ENCODE results near the gene MRPL40. TPM values are rescaled to one million over a fixed set of nuclear protein-coding genes. Genes with fewer than 3 reads are reported as not detected.

The MRPL40 gene
- total and polyA plus RNA-seq, 10 of the 15 experiments (the other 5 are each of a cell fraction or from before 2014, with no cell fraction given), result 41.2 to 207 (median 69.1) TPM

DNA sequence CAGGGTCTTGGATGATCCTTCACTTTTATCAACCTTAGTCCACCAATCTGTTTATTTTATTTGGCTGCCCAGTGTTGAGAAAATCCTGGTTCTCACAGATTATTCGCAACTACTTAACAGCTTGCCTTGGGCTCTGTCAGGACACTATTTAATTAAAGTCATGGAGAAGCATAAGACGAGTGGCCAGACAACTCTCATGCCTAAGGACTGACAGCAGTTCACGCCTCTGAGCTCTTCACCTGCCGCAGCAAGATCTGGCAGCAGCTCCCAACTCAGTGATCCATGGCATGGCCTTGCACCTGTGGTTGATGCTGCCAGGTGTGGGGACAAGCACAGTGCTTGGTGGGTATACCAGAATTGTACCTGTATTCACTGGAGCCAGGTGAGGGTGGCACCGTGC is 38.6 kb upstream of the MRPL40 start (continued):
- TF ChIP-seq GABPA (IDR thresholded peaks at IDR 0.05; ENCODE audit: low read depth), result no peak

GRCh38 chr22:19394274-19395050 is 37.9 kb upstream of the MRPL40 start:
- Histone ChIP-seq H3K9ac (ENCODE audit: control insufficient read depth, insufficient read depth, low read length) (no peak overlapping the region), H4K20me1 (ENCODE audit: control insufficient read depth, insufficient read depth) (no peaks in the 10 kb centered on the region), H3K36me3 (ENCODE audit: control insufficient read depth in 2 of 2, insufficient read depth in 2 of 2, low read length in 1 of 2) (peaks cover 16 to 29% of the 10 kb centered on the region in 2 experiments; a peak in 3 of 4 replicates), H3K79me2 (ENCODE audit: control insufficient read depth, insufficient read depth, low read length) (no peaks in the 10 kb centered on the region), H3K4me2 (ENCODE audit: control insufficient read depth, insufficient read depth) (no peak overlapping the region), H3K4me3 (no peak overlapping the region), H2AFZ (ENCODE audit: control insufficient read depth, low read depth, low read length) (no peak overlapping the region), H3K27me3 (replicated peaks in 1 of 2; ENCODE audit: control insufficient read depth in 2 of 2, insufficient read depth in 2 of 2, low read length in 1 of 2) (no peaks in the 10 kb centered on the region), H3K9me3 (replicated peaks; ENCODE audit: control insufficient read depth, insufficient read depth, low read length) (no peaks in the 10 kb centered on the region), H3K4me1 (ENCODE audit: control insufficient read depth, insufficient read depth, low read length) (no peaks in the 10 kb centered on the region), H3K27ac (ENCODE audit: control insufficient read depth, insufficient read depth) (no peak overlapping the region)
- RAD21 ChIA-PET (ENCODE audit: unreplicated experiment), result interaction anchor here (0.8 kb wide), 1 partner anchor 317 kb away, joined by 3 read pairs; no protein-coding TSS in a partner anchor
- DNase-seq (ENCODE audit: low read depth, low spot score) (no peak), FAIRE-seq (no peak), ATAC-seq (no peak)
- intact Hi-C loops (cut with micrococcal nuclease; ENCODE audit: unreplicated experiment), result no loop called here
- POLR2A ChIA-PET, result no interaction called here
- TF ChIP-seq CREM (IDR thresholded peaks at IDR 0.05; ENCODE audit: low read depth), result no peak
- TF ChIP-seq POLR2A (IDR thresholded peaks at IDR 0.05; ENCODE audit: low read depth, low read length), result no peak
- TF ChIP-seq SREBF1 (IDR thresholded peaks at IDR 0.05; ENCODE audit: low read length), result no peak
- TF ChIP-seq CBFB (IDR thresholded peaks at IDR 0.05; ENCODE audit: low read depth), result no peak
- TF ChIP-seq, protein P1, sequence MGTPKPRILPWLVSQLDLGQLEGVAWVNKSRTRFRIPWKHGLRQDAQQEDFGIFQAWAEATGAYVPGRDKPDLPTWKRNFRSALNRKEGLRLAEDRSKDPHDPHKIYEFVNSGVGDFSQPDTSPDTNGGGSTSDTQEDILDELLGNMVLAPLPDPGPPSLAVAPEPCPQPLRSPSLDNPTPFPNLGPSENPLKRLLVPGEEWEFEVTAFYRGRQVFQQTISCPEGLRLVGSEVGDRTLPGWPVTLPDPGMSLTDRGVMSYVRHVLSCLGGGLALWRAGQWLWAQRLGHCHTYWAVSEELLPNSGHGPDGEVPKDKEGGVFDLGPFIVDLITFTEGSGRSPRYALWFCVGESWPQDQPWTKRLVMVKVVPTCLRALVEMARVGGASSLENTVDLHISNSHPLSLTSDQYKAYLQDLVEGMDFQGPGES (IDR thresholded peaks at IDR 0.05), result no peak
- TF ChIP-seq NFYB (IDR thresholded peaks at IDR 0.05; ENCODE audit: insufficient read depth, low read depth, low read length), result no peak
- no peak for TF ChIP-seq SIX5 (IDR thresholded peaks at IDR 0.05; ENCODE audit: low read depth, low read length, severe bottlenecking)
- TF ChIP-seq YY1 (IDR thresholded peaks at IDR 0.05; ENCODE audit: low read depth, low read length), result no peak
- TF ChIP-seq KDM1A (IDR thresholded peaks at IDR 0.05; ENCODE audit: borderline replicate concordance), result no peak
- TF ChIP-seq ZNF274 (IDR thresholded peaks at IDR 0.05; ENCODE audit: insufficient read depth, insufficient read length), result no peak
- TF ChIP-seq, protein P2, sequence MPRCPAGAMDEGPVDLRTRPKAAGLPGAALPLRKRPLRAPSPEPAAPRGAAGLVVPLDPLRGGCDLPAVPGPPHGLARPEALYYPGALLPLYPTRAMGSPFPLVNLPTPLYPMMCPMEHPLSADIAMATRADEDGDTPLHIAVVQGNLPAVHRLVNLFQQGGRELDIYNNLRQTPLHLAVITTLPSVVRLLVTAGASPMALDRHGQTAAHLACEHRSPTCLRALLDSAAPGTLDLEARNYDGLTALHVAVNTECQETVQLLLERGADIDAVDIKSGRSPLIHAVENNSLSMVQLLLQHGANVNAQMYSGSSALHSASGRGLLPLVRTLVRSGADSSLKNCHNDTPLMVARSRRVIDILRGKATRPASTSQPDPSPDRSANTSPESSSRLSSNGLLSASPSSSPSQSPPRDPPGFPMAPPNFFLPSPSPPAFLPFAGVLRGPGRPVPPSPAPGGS (IDR thresholded peaks at IDR 0.05; ENCODE audit: borderline replicate concordance, insufficient read depth, low read depth, low read length, poor library complexity, severe bottlenecking), result no peak
- TF ChIP-seq, protein P3, sequence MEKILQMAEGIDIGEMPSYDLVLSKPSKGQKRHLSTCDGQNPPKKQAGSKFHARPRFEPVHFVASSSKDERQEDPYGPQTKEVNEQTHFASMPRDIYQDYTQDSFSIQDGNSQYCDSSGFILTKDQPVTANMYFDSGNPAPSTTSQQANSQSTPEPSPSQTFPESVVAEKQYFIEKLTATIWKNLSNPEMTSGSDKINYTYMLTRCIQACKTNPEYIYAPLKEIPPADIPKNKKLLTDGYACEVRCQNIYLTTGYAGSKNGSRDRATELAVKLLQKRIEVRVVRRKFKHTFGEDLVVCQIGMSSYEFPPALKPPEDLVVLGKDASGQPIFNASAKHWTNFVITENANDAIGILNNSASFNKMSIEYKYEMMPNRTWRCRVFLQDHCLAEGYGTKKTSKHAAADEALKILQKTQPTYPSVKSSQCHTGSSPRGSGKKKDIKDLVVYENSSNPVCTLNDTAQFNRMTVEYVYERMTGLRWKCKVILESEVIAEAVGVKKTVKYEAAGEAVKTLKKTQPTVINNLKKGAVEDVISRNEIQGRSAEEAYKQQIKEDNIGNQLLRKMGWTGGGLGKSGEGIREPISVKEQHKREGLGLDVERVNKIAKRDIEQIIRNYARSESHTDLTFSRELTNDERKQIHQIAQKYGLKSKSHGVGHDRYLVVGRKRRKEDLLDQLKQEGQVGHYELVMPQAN (conservative IDR thresholded peaks at IDR 0.05), result no peak
- no peak for TF ChIP-seq MYB (IDR thresholded peaks at IDR 0.05; ENCODE audit: borderline replicate concordance, low read depth, low read length)
- no peak for TF ChIP-seq DPF2 (IDR thresholded peaks at IDR 0.05)
- TF ChIP-seq CHD1 (IDR thresholded peaks at IDR 0.05; ENCODE audit: low read depth, low read length), result no peak
- TF ChIP-seq TARDBP (IDR thresholded peaks at IDR 0.05; ENCODE audit: borderline replicate concordance), result no peak
- no peak for TF ChIP-seq ELK1 (IDR thresholded peaks at IDR 0.05; ENCODE audit: low read depth, low read length)
- no peak for TF ChIP-seq POU2F2 (IDR thresholded peaks at IDR 0.05; ENCODE audit: borderline replicate concordance, low read depth, low read length)
- no TSS peak for BruUV-seq (replicated peaks)
- CTCF ChIA-PET, result interaction anchor here (1.0 to 1.6 kb wide), 5 partner anchors 11 to 96 kb away, joined by 3 to 4 read pairs (median 3); no protein-coding TSS in a partner anchor
- in situ Hi-C loops (cut with MboI), result no loop called here
- 97% methylated on average over 8 of the region's 8 CpGs for WGBS (ENCODE audit: insufficient coverage, insufficient replicate concordance, low lambda C conversion rate, missing lambda C conversion rate)
- SMC1A ChIA-PET (ENCODE audit: uncharacterized antibody, unreplicated experiment), result interaction anchor here (0.9 to 1.3 kb wide), 3 partner anchors 15 to 33 kb away, joined by 3 read pairs; no protein-coding TSS in a partner anchor
